Astrocyte (in vitro differentiated cells and primary cell): ENCODE measurements around the gene MS4A1.

Experiments used
- CTCF ChIP-seq: IDR thresholded peaks from 2 replicates; pipeline ENCODE4 v1.5.1; 2011; ENCODE audit warnings: low read depth, mild to moderate bottlenecking, inconsistent platforms, low read length, moderate library complexity; ENCODE audit not compliant: insufficient read depth
- EZH2 ChIP-seq: IDR thresholded peaks from 2 replicates; pipeline ENCODE4 v1.6.1; 2012; ENCODE audit warnings: mild to moderate bottlenecking, low read length, inconsistent platforms; ENCODE audit not compliant: insufficient read depth

GRCh38 chr11:60468829-60469228 lies 13.2 kb downstream of the MS4A1 start:
- no peak for TF ChIP-seq CTCF
- TF ChIP-seq EZH2 = no peak
